H1 (cell line): ENCODE measurements around the gene STK11. TPM values are rescaled to one million over a fixed set of nuclear protein-coding genes. Genes with fewer than 3 reads are reported as not detected.

Experiments used
- ASH2L ChIP-seq: fragments of 200-600, 300-600 bp; sonication (generic); IDR thresholded peaks from one replicate; pipeline ENCODE4 v1.7.1; 2017; ENCODE audit warnings: low read length
- CEBPB ChIP-seq: IDR thresholded peaks from 2 replicates; pipeline ENCODE4 v1.6.1; 2012; ENCODE audit warnings: low read depth, low read length
- CHD2 ChIP-seq: IDR thresholded peaks from 2 replicates; pipeline ENCODE4 v1.6.1; 2012; ENCODE audit warnings: low read length, improper control_type of control experiment
- EGR1 ChIP-seq: IDR thresholded peaks from 2 replicates; pipeline ENCODE4 v1.6.1; 2011; ENCODE audit warnings: low read depth, low read length, borderline replicate concordance
- EP300 ChIP-seq, 2 experiments: IDR thresholded peaks; 1 replicate in 1 of 2; 2 replicates in 1 of 2; pipeline ENCODE4 v1.6.1; 2011 to 2012; ENCODE audit warnings: low read depth in 2 of 2, low read length in 2 of 2, mild to moderate bottlenecking in 2 of 2, borderline replicate concordance in 1 of 2, inconsistent platforms in 1 of 2, moderate library complexity in 1 of 2
- FOSL1 ChIP-seq: IDR thresholded peaks from 2 replicates; pipeline ENCODE4 v1.6.1; 2011; ENCODE audit warnings: mild to moderate bottlenecking, low read depth, low read length, moderate library complexity; ENCODE audit not compliant: insufficient read depth
- GABPA ChIP-seq: IDR thresholded peaks from 2 replicates; pipeline ENCODE4 v1.6.1; 2011; ENCODE audit warnings: mild to moderate bottlenecking, low read length, moderate library complexity, borderline replicate concordance; ENCODE audit not compliant: insufficient read depth
- POU5F1 ChIP-seq: IDR thresholded peaks from 2 replicates; pipeline ENCODE4 v1.6.1; 2011; ENCODE audit warnings: low read depth, mild to moderate bottlenecking, low read length, moderate library complexity
- RAD21 ChIP-seq, 2 experiments: IDR thresholded peaks in 1 of 2; conservative IDR thresholded peaks in 1 of 2; 2 replicates each; pipeline ENCODE4 v1.6.1; 2011; ENCODE audit warnings: low read depth in 2 of 2, low read length in 2 of 2, improper control_type of control experiment in 1 of 2, inconsistent platforms in 1 of 2, mild to moderate bottlenecking in 1 of 2, moderate library complexity in 1 of 2
- SIX5 ChIP-seq: IDR thresholded peaks from 2 replicates; pipeline ENCODE4 v1.6.1; 2011; ENCODE audit warnings: mild to moderate bottlenecking, low read depth, low read length
- polyA plus RNA-seq, 7 experiments: library from polyadenylated mRNA; depleted of rRNA in 3 of 7; stranded (reverse) in 5 of 7; unstranded in 2 of 7; fragments of >200 nt in 5 of 7; fragments of 200-250 nt in 2 of 7; gene quantifications; 1 replicate in 5 of 7; 2 replicates in 1 of 7; 4 replicates in 1 of 7; pipeline versions ENCODE4 v1.2.1 to v1.2.3, GENCODE V29; 2011 to 2013; ENCODE audit warnings: missing spikeins in 2 of 7, mixed read lengths in 2 of 7
- total RNA-seq: library from RNA; stranded (reverse); fragmentation: NEBNext Ultra II Directional; extraction: Animal tissue kit (Norgen Biotek cat#: 25700); gene quantifications from 2 replicates; pipeline ENCODE4 v1.2.1, GENCODE V29; 2021
- TF ChIP-seq, protein P1 (sequence below): fragments of 300-600 bp; sonication (generic); IDR thresholded peaks from 2 replicates; pipeline ENCODE4 v1.7.1; 2012; ENCODE audit warnings: low read length, moderate library complexity, mild to moderate bottlenecking, inconsistent platforms; ENCODE audit not compliant: insufficient replicate concordance

STK11 gene
- total and polyA plus RNA-seq, 2 of the 8 experiments (the other 6 are each of a cell fraction or from before 2014, with no cell fraction given) = 45.3 to 70.7 TPM

GRCh38 chr19:1266916-1267476 lies 61.4 kb downstream of the STK11 start (continued):
- TF ChIP-seq EP300 (IDR thresholded peaks at IDR 0.05; ENCODE audit: borderline replicate concordance in 1 of 2, low read depth in 2 of 2, low read length in 2 of 2) = no peak
- TF ChIP-seq FOSL1 = no peak
- no peak for TF ChIP-seq SIX5
- no peak for TF ChIP-seq POU5F1
- no peak for TF ChIP-seq CHD2
- TF ChIP-seq RAD21 (IDR thresholded peaks at IDR 0.05 in 1 of 2, conservative IDR thresholded peaks at IDR 0.05 in 1 of 2; ENCODE audit: low read depth in 2 of 2, low read length in 2 of 2) = peak; percentile 55 to 75
- no peak for TF ChIP-seq CEBPB
- TF ChIP-seq, protein P1, sequence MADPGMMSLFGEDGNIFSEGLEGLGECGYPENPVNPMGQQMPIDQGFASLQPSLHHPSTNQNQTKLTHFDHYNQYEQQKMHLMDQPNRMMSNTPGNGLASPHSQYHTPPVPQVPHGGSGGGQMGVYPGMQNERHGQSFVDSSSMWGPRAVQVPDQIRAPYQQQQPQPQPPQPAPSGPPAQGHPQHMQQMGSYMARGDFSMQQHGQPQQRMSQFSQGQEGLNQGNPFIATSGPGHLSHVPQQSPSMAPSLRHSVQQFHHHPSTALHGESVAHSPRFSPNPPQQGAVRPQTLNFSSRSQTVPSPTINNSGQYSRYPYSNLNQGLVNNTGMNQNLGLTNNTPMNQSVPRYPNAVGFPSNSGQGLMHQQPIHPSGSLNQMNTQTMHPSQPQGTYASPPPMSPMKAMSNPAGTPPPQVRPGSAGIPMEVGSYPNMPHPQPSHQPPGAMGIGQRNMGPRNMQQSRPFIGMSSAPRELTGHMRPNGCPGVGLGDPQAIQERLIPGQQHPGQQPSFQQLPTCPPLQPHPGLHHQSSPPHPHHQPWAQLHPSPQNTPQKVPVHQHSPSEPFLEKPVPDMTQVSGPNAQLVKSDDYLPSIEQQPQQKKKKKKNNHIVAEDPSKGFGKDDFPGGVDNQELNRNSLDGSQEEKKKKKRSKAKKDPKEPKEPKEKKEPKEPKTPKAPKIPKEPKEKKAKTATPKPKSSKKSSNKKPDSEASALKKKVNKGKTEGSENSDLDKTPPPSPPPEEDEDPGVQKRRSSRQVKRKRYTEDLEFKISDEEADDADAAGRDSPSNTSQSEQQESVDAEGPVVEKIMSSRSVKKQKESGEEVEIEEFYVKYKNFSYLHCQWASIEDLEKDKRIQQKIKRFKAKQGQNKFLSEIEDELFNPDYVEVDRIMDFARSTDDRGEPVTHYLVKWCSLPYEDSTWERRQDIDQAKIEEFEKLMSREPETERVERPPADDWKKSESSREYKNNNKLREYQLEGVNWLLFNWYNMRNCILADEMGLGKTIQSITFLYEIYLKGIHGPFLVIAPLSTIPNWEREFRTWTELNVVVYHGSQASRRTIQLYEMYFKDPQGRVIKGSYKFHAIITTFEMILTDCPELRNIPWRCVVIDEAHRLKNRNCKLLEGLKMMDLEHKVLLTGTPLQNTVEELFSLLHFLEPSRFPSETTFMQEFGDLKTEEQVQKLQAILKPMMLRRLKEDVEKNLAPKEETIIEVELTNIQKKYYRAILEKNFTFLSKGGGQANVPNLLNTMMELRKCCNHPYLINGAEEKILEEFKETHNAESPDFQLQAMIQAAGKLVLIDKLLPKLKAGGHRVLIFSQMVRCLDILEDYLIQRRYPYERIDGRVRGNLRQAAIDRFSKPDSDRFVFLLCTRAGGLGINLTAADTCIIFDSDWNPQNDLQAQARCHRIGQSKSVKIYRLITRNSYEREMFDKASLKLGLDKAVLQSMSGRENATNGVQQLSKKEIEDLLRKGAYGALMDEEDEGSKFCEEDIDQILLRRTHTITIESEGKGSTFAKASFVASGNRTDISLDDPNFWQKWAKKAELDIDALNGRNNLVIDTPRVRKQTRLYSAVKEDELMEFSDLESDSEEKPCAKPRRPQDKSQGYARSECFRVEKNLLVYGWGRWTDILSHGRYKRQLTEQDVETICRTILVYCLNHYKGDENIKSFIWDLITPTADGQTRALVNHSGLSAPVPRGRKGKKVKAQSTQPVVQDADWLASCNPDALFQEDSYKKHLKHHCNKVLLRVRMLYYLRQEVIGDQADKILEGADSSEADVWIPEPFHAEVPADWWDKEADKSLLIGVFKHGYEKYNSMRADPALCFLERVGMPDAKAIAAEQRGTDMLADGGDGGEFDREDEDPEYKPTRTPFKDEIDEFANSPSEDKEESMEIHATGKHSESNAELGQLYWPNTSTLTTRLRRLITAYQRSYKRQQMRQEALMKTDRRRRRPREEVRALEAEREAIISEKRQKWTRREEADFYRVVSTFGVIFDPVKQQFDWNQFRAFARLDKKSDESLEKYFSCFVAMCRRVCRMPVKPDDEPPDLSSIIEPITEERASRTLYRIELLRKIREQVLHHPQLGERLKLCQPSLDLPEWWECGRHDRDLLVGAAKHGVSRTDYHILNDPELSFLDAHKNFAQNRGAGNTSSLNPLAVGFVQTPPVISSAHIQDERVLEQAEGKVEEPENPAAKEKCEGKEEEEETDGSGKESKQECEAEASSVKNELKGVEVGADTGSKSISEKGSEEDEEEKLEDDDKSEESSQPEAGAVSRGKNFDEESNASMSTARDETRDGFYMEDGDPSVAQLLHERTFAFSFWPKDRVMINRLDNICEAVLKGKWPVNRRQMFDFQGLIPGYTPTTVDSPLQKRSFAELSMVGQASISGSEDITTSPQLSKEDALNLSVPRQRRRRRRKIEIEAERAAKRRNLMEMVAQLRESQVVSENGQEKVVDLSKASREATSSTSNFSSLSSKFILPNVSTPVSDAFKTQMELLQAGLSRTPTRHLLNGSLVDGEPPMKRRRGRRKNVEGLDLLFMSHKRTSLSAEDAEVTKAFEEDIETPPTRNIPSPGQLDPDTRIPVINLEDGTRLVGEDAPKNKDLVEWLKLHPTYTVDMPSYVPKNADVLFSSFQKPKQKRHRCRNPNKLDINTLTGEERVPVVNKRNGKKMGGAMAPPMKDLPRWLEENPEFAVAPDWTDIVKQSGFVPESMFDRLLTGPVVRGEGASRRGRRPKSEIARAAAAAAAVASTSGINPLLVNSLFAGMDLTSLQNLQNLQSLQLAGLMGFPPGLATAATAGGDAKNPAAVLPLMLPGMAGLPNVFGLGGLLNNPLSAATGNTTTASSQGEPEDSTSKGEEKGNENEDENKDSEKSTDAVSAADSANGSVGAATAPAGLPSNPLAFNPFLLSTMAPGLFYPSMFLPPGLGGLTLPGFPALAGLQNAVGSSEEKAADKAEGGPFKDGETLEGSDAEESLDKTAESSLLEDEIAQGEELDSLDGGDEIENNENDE = no peak
- TF ChIP-seq ASH2L = peak; percentile 47
- TF ChIP-seq GABPA = peak; percentile 44; the same call in 1 of the 2 replicates
- TF ChIP-seq EGR1 = 0 out of 2 replicates have a peak, but pooled peaks have one; percentile 75
